ENCODE results near the gene RAMP2. TPM values are rescaled to one million over a fixed set of nuclear protein-coding genes. Genes with fewer than 3 reads are reported as not detected.

RAMP2 gene
- total RNA-seq, 1 experiment from 2014 or later = 11.7 TPM

GRCh38 chr17:42725143-42725542 is 35.9 kb upstream of the RAMP2 start:
- no peak overlapping the region for H2BK20ac ChIP-seq (ENCODE audit: low read depth, low read length, poor library complexity, severe bottlenecking)
- H3K79me1 ChIP-seq (ENCODE audit: insufficient read depth, low read depth, low read length, poor library complexity, severe bottlenecking) = no peaks in the 10 kb centered on the region
- no peak overlapping the region for H4K91ac ChIP-seq (ENCODE audit: insufficient read length, low read depth, low read length)
- no peak overlapping the region for H3K27ac ChIP-seq (ENCODE audit: insufficient read length, low read depth, low read length)
- Mint-ChIP-seq H3K4me1 (no peaks in the 10 kb centered on the region), H3K27ac (no peak overlapping the region), H3K4me3 (no peak overlapping the region), H3K36me3 (ENCODE audit: insufficient read depth in 1 of 3, low read depth in 3 of 3) (peaks cover 10 to 48% (median 46%) of the 10 kb centered on the region in 3 experiments; a peak in 6 of 7 replicates), H3K9me3 (no peaks in the 10 kb centered on the region), H3K27me3 (ENCODE audit: low read depth) (no peaks in the 10 kb centered on the region)
- no peak overlapping the region for H2BK120ac ChIP-seq (ENCODE audit: low read depth, low read length, poor library complexity, severe bottlenecking)
- WGBS (ENCODE audit: extremely low coverage, insufficient read length, low lambda C conversion rate) = no CpG with 5 or more reads among the region's 6 CpGs
- DNase-seq = no peak
- no peaks in the 10 kb centered on the region for H4K20me1 ChIP-seq (ENCODE audit: control insufficient read depth, insufficient read depth, insufficient read length)
- H3K4me1 ChIP-seq (ENCODE audit: insufficient read depth, low read length) = no peaks in the 10 kb centered on the region
- no peaks in the 10 kb centered on the region for H3K79me2 ChIP-seq (ENCODE audit: insufficient read depth, low read length)
- no peak overlapping the region for H2BK12ac ChIP-seq (ENCODE audit: insufficient read length, low read depth, low read length)
- H3K9ac ChIP-seq (ENCODE audit: extremely low read depth, insufficient read length, low read length) = no peak overlapping the region
- H3K18ac ChIP-seq (ENCODE audit: insufficient read length, low read depth, low read length) = no peak overlapping the region
- no peak overlapping the region for H2BK15ac ChIP-seq (ENCODE audit: low read depth, low read length)
- no peak overlapping the region for H2AK5ac ChIP-seq (ENCODE audit: insufficient read length, low read length)
- H3T11ph ChIP-seq (ENCODE audit: low read length) = no peak overlapping the region
- no peak overlapping the region for H3K4ac ChIP-seq (ENCODE audit: low read depth, low read length)
- H2BK5ac ChIP-seq (ENCODE audit: insufficient read length, low read length) = no peak overlapping the region
- no peak overlapping the region for H3K4me2 ChIP-seq (ENCODE audit: insufficient read depth, insufficient read length, low read length)
- H3K27me3 ChIP-seq (ENCODE audit: insufficient read depth, low read length) = no peaks in the 10 kb centered on the region
- no peak overlapping the region for H3K14ac ChIP-seq (ENCODE audit: insufficient read depth, low read length)
- H3K23ac ChIP-seq (ENCODE audit: insufficient read length, low read depth, low read length) = no peak overlapping the region
- H4K8ac ChIP-seq (replicated peaks; ENCODE audit: insufficient read length, low read depth, low read length) = no peak overlapping the region
- H4K5ac ChIP-seq (ENCODE audit: insufficient read length, low read depth, low read length) = no peak overlapping the region
- H2AFZ ChIP-seq (ENCODE audit: low read length) = no peak overlapping the region
- TF ChIP-seq CTCF (conservative IDR thresholded peaks at IDR 0.05) = no peak
- H3K56ac ChIP-seq (ENCODE audit: insufficient read length, low read depth, low read length) = no peak overlapping the region
- no peaks in the 10 kb centered on the region for H3K23me2 ChIP-seq (ENCODE audit: insufficient read length, low read depth, low read length, poor library complexity, severe bottlenecking)
- H3K9me3 ChIP-seq (ENCODE audit: control insufficient read depth, low read depth, low read length) = no peaks in the 10 kb centered on the region

Data from H9 (cell line).